CD1c-positive myeloid dendritic cell (primary cell): Measurements from ENCODE around the gene KLHL25.

Experiments used
- DNase-seq: peaks from one replicate; pipeline ENCODE4 v3.0.0-alpha.2; 2016; ENCODE audit errors: extremely low spot score

KLHL25 gene

DNA sequence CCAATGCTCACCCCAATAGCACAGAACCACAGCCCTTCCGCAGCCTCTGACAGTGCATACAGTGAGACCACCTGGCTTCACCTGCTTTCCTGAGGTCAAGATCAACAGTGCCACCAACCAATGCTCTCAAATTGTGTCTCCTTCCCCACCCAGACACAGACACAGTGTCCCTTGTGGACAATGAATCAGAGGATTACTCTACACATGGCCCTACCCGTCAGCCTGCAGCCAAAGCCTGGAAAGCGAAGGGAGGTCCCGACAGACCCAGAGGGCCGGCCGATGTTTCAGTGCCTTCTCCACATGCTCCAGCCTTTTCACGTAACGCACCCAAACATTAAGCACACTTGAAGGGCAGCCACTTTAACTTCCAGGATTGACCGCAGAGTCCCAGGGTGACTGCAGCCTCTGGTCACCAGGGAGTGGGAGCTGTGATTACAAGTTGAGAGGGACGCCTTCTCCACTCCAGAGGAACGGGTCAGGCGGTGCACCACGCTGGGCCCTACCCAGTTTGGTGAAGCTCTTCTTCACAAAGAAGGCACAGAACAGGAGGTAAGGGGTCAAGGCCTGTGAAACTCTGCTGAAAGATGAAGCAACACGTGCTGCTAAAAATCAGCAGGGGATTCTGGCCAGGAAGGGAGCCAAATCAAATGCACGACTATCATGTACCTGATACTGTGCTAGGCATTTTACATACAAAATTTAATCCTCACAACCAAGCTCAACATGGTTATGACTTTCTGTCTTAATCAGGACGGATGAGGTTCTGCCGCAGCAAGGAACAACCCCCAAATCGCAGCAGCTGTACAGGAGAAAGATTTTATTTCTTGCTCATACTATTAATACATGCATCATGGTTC lies 17.2 kb downstream of the KLHL25 start:
- DNase-seq = no peak

DNA sequence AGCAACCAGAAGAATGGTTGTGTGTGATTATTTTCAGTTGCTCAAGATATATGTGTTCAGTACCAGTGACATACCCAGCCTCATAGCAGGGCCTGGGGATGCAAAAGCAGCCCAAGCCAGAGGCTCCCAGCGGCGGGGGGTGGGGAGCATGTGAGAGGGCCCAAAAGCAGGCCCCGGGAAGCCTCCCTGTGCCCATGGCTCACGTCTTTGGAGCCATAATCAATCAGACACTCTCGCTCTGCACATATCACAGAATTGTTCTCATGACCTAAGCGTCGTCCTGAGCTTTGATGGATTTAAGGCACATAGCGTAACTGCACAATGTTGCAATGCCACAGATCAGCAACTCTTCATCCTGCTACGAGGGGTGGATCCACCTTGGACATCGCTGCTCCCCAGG lies 20.8 kb downstream of the KLHL25 start:
- DNase-seq = no peak

DNA sequence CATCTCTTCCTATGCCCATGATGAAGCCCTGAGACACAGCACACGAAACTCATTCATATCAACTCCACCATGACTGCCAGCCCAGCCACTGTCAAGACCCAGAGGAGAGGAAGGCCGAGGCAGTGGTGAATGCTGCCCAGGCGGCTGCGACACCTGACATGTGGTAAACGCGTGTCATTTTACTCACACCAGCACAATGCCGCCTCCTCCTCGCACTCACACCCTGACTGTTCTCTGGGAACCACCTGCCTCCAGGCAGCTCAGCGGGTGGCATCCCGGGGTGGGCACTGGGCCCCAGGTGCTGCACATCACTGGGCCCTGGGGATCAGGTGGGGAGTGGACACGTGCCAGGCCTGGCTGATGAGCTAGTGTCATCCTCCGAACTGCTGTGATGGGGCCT lies 21.5 kb downstream of the KLHL25 start:
- DNase-seq = no peak

DNA sequence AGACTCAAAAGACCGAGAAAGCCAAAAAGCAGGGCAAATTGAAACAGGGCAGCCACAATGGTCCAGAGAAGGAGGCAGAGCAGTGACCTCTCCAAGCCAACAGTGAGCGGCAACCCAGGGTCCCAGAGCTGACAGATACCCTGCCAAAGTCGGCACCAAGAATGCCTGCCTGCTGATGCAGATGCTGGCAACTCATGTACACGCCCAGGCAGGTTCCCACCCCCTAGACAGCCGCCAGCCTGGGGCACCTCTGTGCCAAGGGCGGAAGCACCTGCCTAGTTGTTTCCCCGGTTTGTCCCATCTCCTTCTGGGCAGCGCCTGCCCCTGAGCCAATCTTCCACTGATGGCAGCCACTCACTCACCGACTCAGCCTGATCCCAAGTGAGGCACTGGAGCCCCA lies 22.1 kb downstream of the KLHL25 start:
- DNase-seq = no peak

DNA sequence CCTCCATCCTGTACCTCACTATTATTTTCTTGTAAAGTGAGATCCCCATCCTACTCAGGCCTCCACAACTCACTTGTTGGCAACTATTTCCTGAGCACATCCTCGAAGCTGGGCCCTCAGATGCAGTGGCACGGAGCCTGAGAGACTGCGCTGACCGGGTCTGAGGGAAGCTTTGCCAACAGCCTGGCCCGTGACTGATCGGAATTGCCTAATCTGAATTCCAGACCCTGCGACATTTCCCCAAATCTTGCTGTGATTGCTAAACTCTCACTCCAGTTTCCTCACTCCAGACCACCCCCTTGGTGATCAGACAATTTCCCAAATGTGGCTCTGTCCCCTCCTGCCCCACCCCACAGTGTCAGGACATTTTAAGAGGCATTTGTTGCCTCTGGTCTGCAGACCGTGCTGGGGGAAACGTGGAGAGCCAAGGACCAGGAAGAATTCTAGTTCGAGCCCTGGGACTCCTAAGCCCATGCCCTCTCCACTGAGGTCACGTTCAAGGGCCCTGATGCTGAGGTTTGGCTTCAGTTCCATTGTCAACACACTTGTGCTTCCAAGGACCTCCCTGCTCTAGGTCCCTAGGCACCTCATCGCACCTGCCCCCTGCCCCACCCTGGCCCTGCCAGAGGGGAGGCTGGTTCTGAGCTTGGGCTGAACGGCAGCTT lies 22.8 kb downstream of the KLHL25 start:
- DNase-seq = no peak

DNA sequence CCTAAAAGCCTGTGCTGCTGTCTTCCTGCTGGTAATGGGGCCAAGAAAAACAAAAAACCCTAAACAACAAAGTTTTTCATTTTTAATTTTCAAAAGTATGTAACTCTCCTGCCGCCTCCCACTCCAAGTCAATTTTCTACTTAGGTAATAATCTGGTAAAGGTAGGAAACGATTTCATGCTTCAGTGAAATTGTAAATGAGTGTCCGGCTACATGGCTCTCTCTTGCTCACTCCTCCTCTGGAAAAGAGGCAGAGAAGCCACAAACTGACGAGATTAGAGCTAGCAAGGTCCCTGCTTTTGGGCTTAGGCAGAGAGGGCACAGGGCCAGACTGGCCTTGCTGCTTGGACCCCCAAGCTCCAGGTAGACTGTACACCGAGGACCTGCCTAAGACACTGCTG lies 23.5 kb downstream of the KLHL25 start:
- DNase-seq = no peak

DNA sequence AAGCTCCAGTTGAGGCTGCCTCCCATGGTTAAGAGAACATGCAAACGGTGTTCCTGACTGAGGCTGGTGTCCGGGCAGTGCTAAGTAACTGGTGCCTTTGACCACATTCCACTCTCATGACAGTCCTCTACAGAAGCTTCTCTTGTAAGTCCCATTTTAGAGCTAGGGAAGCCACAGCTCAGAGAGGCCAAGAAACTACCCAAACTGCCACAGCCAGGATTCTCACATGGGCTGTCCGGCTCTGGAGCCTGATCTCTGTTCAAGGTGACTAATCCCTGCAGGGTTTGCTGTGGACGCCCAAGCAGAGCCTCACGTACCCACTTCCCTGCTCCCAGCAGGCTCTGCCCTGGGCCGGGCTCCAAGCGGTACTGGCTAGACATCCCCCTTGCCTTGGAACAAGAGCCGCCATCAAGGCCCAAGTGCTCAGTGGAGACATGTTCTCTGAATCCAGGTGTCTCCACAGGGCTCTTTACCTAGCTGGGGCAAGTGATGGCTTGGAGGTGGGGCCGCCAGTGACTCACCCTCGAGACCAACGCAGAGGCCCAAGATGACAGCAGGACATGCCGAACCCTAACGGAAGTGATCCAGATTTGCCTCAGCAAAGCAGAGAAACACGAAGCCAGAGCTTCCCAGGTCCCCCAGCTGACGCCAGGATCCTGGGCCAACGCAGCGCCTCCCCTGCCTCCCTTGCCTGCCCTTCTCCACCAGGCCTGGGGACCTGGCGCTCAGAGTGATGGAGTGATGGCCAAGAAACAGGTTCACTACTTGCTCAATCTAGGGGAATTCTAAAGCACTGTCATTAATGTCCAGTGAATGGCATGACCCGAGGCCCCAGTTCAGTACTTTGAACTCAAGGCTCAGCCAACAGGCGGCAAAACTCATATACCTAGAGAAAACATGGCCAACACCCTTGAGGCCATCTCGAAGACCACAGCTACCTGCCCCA lies 24.4 kb downstream of the KLHL25 start:
- no peak for DNase-seq

DNA sequence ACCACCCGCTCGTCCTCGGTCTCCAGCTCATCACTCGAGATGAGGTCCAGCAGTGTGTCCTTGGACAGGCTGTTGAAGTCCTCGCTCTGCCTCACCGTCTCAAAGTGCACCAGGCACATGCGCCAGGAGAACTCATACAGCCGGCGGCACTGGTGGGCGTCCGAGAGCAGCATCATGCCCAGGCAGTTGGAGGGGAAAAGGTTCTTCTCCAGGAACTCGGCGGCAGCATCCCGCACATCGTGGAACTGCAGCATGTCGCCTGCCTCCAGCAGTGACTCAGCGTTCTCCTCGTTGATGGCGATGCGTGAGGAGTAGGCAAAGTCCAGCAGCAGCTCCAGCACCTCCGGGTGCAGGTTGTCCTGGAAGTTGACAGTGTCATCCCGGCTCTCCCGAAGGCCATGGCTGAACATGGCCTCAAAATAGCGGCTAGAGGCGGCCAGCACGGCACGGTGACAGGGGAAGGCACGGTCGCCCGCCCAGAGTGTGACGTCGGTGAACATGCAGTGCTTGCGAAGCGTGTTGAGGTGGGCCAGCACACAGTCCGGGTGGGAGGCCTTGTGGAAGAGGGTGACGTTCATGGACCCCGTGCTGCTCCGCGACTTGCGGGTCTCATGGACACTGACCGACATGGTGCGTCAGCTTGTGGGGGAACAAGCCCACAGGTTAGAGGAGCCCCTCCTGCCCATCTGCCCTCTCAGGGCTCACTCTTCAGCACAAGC lies 25.4 kb downstream of the KLHL25 start:
- DNase-seq = no peak

DNA sequence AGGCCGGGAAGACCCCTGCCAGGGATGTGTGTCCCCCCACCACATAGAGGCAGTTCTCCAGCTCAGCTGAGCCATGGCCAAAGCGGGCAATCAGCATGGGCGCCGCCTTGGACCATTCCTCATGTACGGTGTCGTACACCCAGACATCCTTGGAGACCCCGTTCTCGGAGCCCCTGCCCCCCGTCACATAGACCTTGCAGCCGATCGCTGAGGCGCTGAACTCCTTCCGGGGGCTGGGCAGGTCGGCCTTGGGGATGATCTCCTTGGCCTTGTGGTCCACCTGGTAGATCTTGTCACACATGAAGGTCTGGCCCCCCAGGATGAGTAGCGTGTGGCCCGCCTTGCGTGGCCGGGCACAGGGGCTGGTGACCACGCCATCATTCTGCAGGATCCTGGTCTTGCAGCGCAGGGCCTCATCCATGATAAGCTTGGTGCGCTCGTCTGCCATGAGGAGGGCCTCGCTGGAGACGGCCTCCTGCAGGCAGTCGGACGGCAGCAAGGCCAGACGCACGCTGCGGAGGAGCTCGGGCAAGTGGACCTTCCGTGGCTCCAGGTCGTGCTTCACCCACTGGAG lies 26.0 kb downstream of the KLHL25 start:
- no peak for DNase-seq

DNA sequence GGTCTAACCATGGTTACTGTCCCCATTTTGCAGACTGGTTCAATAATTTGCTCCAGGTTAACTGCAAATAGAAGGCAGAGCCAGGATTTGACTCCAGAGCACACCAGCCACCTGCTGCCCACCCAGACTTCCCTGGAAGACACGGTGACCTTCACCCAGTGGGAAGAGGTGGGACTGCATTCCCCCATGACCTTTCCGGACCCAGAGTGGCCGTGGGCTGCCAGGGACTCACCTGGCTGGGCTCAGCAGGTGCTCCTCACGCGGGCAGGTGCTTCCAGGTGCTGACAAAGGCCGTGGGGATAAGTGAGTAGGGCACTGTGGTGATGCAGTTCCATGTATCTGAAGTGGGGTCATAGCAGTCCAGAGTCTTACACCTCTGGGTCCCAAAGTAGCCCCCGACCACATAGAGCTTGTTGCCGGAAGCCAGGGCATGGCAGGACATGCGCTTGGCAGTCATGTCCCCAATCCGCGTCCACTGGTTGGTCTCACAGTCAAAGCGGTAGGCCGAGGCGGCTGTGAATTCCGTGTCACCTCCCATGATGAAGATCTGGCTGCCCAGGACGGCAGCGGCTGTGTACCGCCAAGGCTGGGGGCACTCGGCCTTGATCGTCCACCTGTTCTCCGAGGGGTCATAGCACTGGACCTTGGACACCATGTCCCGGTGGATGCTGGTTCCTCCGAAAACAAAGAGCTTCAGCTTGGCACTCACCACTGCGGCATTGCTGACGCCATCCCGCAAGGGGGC lies 26.8 kb downstream of the KLHL25 start:
- DNase-seq = no peak

DNA sequence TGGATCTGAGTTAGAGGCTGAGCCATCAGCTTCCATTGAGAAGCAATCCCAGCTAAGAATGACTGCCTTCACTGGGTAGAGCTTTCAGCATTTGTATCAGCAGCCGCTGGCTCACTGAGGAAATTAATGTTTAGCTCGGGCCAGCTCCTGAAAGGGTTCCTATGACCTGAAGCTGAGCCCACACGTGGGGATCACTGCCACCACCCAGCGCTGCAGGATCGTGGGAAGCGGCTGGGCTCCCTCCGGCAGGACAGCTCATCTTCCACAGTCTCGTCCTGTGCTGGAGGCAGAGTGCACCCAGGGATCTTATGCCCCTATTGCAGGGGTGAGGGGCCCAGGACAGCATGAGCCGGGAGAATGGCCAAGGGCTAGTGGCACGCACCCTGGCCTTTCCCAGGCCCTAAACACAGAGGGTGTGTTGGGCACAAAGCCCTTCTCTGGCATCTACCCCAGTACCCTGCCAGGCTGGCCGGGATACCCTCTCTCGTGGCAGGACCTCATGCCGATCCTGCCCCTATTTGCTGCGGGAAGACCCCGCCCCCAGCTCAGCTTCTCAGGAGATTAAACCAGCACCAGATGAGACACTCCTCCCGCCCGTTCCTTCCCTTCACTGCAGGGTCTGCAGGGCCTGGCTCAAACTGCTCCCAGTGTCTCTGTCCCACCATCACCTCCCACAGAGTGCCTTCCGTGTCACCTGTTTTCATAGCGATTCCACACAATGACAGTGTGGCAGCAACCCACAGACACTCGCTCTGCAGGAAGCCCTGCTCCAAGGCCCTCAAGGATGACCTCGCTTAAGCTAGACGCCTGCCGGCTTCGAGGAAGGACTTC lies 28.5 kb downstream of the KLHL25 start:
- no peak for DNase-seq

DNA sequence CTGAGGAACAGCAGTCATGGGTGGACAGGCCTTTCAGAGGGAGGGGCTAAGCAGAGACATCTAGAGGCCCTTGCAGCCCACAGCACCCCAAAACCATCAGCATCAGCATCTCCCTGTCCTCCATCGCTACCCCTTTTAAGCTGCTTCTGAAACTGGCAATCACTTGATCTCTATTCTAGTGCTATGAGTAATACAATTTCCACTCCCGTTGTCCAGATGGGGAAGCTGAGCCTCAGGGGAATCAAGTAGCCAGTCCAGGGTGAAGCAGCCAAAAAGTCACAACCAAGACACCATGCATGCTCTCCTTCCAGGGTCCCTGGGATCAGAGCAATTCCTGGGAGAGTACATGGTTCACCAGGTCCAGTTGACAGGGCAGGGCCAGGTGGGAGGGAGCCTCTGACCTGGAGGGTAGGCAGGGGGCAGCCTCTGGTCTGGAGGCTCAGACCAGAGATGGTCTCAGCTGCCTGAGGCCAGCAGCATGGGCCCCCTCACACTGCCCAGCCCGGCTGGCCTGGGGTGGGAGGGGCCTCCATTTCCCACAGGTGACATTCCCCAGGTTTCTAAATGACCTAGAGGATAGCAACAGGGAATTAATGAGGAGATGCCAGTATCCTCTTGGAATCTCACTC lies 30.0 kb downstream of the KLHL25 start:
- DNase-seq = no peak

DNA sequence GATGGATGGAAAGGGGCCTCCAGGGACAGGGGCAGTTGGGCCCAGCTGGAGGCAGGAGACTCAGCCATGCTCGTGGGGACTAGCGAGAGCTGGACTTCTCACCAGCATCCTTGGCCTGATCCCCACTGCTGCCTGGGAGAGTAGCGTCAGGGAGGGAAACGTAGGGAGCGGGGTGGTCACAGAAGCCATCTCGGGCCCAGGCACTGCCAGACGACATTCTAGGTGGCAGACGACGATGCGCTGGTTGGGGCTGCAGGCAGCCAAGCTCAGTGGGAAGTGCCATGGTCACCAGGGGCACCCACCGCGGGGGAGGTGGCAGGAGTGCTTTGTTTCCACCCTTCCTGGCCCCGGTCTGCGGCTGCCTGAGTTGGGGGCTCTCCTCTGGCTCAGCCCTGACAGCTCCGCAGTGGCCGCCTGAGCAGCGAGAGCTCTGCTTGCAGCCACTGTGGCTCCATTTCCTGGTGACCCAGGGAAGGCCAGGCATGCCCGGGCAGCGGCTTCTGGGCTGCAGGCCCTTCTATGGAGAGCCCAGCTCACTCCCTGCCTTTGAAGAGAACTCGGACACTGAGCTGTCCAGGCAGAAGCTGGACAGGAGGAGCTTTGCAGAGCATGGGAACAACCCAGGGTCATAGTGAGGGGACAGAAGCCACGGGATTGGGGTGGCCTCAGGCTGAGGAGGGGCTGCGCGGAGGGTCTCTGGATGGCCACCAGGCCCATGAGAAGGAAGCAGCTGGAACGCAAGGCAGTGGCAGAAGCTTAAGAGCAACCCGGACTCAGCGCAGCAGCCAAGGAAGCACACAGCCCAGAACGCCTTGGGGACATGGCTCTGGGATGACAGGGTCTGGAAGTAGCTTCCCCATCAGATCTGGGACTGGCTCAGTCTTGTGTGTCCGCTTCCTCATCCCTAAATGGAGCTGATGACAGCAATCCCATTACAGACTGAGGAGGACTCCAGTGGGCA lies 30.8 kb downstream of the KLHL25 start:
- no peak for DNase-seq

DNA sequence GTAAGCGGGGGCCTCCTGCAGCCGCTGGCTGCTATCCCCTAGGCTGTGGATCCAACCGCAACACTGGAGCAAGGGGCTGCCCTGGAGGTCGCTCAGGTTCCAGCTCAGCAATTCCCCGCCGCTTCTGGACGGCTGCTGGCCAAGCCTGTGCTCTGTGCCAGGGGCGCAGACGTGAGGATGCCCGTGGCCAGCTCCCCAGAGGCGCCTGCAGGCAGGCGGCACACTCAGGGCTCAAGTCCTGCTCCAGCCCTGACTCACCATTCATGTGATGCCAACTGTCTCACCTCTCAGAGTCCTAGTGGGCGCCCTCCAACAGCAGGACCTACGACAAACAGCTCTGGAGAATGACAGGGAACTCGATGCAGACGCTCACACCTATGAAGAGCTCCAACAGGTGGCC lies 31.6 kb downstream of the KLHL25 start:
- no peak for DNase-seq

DNA sequence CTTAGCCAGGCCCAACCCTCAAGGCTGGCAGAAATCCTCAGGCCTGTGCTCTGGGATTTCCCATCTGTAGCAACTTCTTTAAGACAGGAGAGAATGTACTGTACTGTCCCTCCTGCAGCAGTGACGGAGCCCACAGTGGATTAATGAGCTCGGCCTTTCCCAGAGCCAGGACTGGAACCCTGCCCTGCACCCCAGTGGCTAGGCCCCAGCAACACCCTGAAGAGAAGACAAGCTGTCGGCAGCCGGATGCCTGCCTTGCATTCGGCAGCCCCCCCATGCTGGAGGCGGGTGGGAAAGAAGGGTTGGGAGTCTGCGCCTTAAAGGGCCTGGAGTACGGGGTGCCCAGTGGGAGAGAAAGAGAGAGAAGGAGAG lies 32.0 kb downstream of the KLHL25 start:
- DNase-seq = no peak

DNA sequence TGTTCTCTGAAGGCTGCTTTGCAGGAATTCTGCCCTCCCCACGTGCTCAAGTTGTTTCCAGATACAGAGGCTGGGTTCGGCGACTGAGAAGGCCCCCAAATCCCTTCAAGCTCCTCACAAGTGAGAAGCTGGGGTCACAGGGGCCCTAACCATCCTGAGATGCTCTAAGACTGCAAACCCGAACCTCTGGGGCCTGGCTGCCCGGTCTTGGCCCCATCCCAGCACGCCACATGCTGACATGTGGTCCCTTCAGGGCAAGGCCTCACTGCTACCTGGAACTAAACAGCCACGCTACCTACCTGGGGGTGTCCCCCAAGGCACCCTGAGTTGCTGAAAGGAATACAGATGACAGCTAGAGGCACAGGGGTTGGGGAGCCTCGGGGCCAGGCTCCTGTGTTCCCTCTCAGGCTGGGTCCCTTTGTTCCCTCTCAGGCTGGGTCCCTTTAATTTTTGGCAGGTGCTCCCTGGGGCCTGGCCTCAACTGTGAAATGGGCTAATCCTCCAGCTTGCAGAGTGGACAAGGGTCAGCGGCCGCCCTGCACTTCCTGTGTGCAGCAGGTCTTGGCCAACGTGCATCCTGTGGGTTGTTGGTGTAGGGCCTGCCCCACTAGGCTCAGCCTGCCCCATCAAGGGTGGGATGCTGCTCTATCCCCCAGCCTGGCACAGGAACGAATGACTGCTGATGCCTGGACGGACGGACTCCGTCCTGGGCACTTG lies 32.5 kb downstream of the KLHL25 start:
- no peak for DNase-seq

DNA sequence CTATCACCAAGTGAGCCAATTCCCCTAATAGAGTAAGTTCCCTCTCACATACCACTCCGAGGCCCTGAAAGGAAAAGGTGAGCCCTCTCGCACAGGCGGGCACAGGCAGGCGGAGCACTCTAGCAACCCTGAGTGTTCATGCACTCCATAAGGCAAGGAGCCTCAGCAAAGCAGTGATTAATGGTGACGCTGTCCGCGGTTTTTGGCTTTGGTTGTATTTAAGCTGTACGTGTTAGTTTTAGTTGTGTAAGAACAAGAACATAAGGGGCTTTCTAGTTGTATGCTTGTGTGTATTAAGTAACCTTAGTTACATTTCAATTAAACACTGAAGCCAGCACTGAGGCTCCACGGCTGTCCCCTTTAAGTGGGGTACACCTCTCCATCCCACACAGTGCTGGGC lies 33.1 kb downstream of the KLHL25 start:
- DNase-seq = no peak
